Lower lobe of right lung (tissue), 2 donors: ENCODE measurements around the gene PHACTR4. TPM values are rescaled to one million over a fixed set of nuclear protein-coding genes. Genes with fewer than 3 reads are reported as not detected.
"Not testable (repeated sequence)": the region's sequence is repeated elsewhere in the genome, so short reads cannot be mapped to it uniquely, and the experiment has no call there.

Experiments used
- ATAC-seq, 2 donors: fragments of 200-7000 bp; cut with Tn5 transposase; one replicate each; pipeline ENCODE4 v1.9.1; 2020 to 2022; ENCODE audit warnings: mild to moderate bottlenecking in 2 of 2, moderate library complexity in 2 of 2
- DNase-seq: peaks from one replicate; pipeline ENCODE4 v3.0.0-alpha.2; 2020
- H3K27ac ChIP-seq: fragments of 200-600 bp; one replicate; pipeline ENCODE4 v1.8.0; 2022
- H3K27me3 ChIP-seq: fragments of 200-600 bp; one replicate; pipeline ENCODE4 v1.8.0; 2022; ENCODE audit warnings: low read depth
- H3K36me3 ChIP-seq: fragments of 200-600 bp; one replicate; pipeline ENCODE4 v1.8.0; 2022; ENCODE audit warnings: mild to moderate bottlenecking
- H3K4me1 ChIP-seq: fragments of 200-600 bp; one replicate; pipeline ENCODE4 v1.8.0; 2022
- H3K4me3 ChIP-seq: fragments of 200-600 bp; one replicate; pipeline ENCODE4 v1.8.0; 2022; ENCODE audit warnings: mild to moderate bottlenecking
- H3K9me3 ChIP-seq: fragments of 200-600 bp; one replicate; pipeline ENCODE4 v1.8.0; 2022
- CTCF ChIP-seq: fragments of 200-600 bp; IDR thresholded peaks from one replicate; pipeline ENCODE4 v1.8.0; 2022; ENCODE audit warnings: antibody characterized with exemption, mild to moderate bottlenecking
- intact Hi-C: fragments of 100-400 bp; cut with DNase I; formaldehyde crosslinking; loops from one replicate; pipeline ENCODE4 v1.11.0; 2022
- total RNA-seq: library from RNA; stranded (reverse); fragmentation: NEBNext Ultra II Directional; extraction: Animal tissue kit (Norgen Biotek cat#: 25700); gene quantifications from one replicate; pipeline ENCODE4 v1.2.1, GENCODE V29; 2021
- donor health status: DM: no; HTN: yes; CAD: no; lungs with severe emphysema.

The PHACTR4 gene
- total RNA-seq, 1 donor from 2014 or later = 44.2 TPM

DNA sequence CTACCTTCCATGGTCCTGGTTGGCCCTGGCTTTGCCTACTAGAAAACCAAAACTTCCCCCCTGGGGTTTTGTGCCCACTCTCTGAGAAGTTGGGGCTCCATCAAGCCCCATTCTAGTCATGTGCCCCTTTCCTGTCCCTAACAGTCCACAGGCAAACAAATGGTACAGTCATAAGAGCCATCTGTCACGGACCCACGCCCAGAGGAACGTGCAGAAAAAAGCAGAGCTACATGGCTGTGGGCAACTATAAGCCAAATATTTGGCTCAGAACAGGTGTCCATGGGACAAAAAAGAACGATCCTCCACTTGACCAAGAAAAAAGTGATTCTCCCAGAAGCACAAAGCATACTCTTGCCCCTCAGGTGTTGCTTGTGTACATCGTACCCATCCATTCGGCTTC is 168.7 kb downstream of the PHACTR4 start:
- H3K4me3 ChIP-seq = no peak overlapping the region
- ATAC-seq (no peak), DNase-seq (no peak)
- H3K27ac ChIP-seq = no peak overlapping the region
- intact Hi-C loops = no loop called here
- H3K9me3 ChIP-seq = no peaks in the 10 kb centered on the region
- H3K36me3 ChIP-seq = peaks cover 31% of the 10 kb centered on the region
- peaks cover 5% of the 10 kb centered on the region for H3K4me1 ChIP-seq
- no peaks in the 10 kb centered on the region for H3K27me3 ChIP-seq
- no peak for TF ChIP-seq CTCF

GRCh38 chr1:28540651-28541050 is 171.1 kb downstream of the PHACTR4 start:
- peaks cover 23% of the 10 kb centered on the region for H3K36me3 ChIP-seq
- TF ChIP-seq CTCF = no peak
- peaks cover 5% of the 10 kb centered on the region for H3K4me1 ChIP-seq
- intact Hi-C loops = no loop called here
- H3K9me3 ChIP-seq = no peaks in the 10 kb centered on the region
- no peaks in the 10 kb centered on the region for H3K27me3 ChIP-seq
- H3K27ac ChIP-seq = no peak overlapping the region
- H3K4me3 ChIP-seq = no peak overlapping the region
- DNase-seq (no peak), ATAC-seq (no peak)

GRCh38 chr1:28541414-28542015 is 172.0 kb downstream of the PHACTR4 start:
- H3K4me3 ChIP-seq, H3K9me3 ChIP-seq, H3K27ac ChIP-seq, H3K27me3 ChIP-seq, H3K4me1 ChIP-seq, intact Hi-C loops, DNase-seq: not testable (repeated sequence)
- ATAC-seq = peak; percentile 88 to 91
- peaks cover 14% of the 10 kb centered on the region for H3K36me3 ChIP-seq

GRCh38 chr1:28545246-28545628 is 175.7 kb downstream of the PHACTR4 start:
- H3K27ac ChIP-seq = no peak overlapping the region
- ATAC-seq (no peak), DNase-seq (no peak)
- H3K9me3 ChIP-seq = no peaks in the 10 kb centered on the region
- no peak overlapping the region for H3K4me3 ChIP-seq
- intact Hi-C loops = no loop called here
- H3K4me1 ChIP-seq = peaks cover 5% of the 10 kb centered on the region
- H3K36me3 ChIP-seq = no peaks in the 10 kb centered on the region
- no peaks in the 10 kb centered on the region for H3K27me3 ChIP-seq
- no peak for TF ChIP-seq CTCF

DNA sequence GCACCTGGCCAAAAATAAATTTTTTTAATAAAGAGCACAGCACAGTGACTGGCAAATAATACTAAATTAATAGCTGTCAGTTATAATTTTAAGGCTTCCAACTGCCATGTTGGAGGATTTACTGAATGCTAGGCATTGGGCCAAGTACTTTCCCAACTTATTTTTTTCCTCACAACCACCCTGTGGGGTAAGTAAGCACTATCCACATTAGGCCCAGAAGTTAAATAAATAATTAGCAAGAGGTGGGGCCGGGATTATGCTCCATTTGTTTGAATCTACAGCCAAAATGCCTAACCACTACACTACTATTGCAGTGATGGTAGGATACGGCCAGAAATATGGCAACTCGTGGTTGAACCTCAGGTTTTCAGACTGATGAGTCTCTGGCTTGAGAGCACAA is 178.8 kb downstream of the PHACTR4 start:
- ATAC-seq = no peak
- intact Hi-C loops = no loop called here
- no peaks in the 10 kb centered on the region for H3K9me3 ChIP-seq
- no peaks in the 10 kb centered on the region for H3K36me3 ChIP-seq
- no peak overlapping the region for H3K4me3 ChIP-seq
- peaks cover 6% of the 10 kb centered on the region for H3K4me1 ChIP-seq
- no peak overlapping the region for H3K27ac ChIP-seq
- no peak for TF ChIP-seq CTCF
- no peaks in the 10 kb centered on the region for H3K27me3 ChIP-seq
- no peak for DNase-seq

Other genes starting within 250 kb of the PHACTR4 start
- 52.8 TPM for gene PTAFR, start 193.1 kb upstream of the PHACTR4 start, total RNA-seq
- 68.9 TPM for gene DNAJC8, start 136.7 kb upstream of the PHACTR4 start, total RNA-seq
- gene ATP5IF1, start 133.6 kb upstream of the PHACTR4 start, total RNA-seq = 109 TPM
- 13.1 TPM for gene SESN2, start 110.2 kb upstream of the PHACTR4 start, total RNA-seq
- gene MED18, start 40.7 kb upstream of the PHACTR4 start, total RNA-seq = 12.6 TPM
- gene RCC1, start 136.3 kb downstream of the PHACTR4 start, total RNA-seq = 29.1 TPM
- gene TRNAU1AP, start 183.3 kb downstream of the PHACTR4 start, total RNA-seq = 26.3 TPM
- 7.0 TPM for gene RAB42, start 222.5 kb downstream of the PHACTR4 start, total RNA-seq